Activated naive CD8-positive, alpha-beta T cell treated with anti-CD3 and anti-CD28 coated beads, Interleukin-2, amount 50 U/mL, for 16 hours (primary cell): ENCODE results near the gene GRAMD1C.
"Not testable (repeated sequence)": the region's sequence is repeated elsewhere in the genome, so short reads cannot be mapped to it uniquely, and the experiment has no call there.

Experiments
- DNase-seq: peaks from one replicate; pipeline ENCODE4 v3.0.0-alpha.2; 2020; ENCODE audit warnings: low read depth, low spot score

Gene GRAMD1C

DNA sequence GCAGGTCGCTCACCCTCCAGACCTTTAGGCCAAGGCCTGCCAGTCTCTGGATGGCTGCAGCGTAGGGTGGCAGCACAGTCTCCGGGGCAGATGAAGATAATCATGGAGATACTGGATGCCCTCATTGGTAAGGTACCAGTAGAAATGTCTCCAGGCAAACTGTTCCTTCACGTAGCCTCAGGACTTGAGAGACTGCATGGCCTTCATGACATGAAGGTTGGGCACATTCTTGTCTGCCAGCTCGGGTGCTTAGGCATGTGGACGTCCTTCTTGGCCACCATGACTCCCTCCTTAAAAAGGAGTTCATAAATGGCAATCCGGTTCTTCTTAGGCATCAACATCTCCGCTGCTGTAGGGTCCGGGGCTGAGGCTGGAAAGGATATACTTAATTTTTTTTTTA lies 11.8 kb downstream of the GRAMD1C start:
- DNase-seq = not testable (repeated sequence)

DNA sequence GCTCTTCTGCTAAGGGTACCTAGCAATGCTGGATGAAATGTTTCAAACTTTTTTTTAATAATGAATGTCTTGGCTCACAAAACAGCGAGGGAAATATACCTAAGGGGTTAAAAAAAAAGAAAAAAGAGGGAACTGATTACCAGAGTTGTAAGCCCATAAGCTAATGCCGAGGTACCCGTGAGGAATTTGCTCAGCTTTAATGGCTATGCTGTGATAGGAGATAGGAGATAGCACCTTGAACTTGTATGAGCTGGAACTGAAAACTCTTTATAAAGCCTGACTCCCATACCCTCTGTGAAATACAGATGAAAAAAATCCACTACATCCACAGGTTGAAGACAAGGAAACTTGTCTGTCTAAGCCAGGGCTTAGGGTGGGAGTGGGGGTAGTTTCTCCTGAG lies 13.9 kb downstream of the GRAMD1C start:
- no peak for DNase-seq

DNA sequence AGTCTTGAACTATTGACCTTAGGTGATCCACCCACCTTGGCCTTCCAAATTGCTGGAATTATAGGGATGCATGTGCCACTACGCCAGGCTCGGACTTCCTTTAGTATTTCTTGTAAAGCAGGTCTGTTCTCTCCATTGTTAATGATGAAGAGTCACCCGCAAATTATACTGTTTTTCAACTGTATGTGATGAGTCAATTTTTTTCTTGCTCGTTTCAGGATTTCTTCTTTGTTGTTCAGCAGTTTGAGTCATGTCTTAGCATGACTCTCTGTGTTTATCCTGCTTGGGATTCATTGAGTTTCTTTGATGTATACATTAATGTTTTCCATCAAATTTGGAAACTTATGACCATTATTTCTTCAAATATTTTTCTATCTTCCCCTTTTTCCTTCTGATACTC lies 28.9 kb downstream of the GRAMD1C start:
- no peak for DNase-seq

DNA sequence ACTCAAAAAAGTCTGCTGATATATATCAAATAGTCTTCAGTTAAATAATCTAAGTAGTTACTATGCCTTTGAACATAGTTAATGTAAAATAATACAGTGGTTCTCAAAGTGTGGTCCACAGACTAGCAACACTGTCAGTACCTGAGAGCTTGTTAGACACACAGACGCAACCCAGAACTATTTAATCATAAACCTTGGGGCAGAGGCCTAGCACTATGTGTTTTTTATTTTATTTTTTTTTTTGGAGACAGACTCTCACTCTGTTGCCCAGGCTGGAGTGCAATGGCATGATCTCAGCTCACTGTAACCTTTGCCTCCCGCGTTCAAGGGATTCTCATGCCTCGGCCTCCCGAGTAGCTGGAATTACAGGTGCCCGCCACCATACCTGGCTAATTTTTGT lies 34.7 kb downstream of the GRAMD1C start:
- DNase-seq = no peak

DNA sequence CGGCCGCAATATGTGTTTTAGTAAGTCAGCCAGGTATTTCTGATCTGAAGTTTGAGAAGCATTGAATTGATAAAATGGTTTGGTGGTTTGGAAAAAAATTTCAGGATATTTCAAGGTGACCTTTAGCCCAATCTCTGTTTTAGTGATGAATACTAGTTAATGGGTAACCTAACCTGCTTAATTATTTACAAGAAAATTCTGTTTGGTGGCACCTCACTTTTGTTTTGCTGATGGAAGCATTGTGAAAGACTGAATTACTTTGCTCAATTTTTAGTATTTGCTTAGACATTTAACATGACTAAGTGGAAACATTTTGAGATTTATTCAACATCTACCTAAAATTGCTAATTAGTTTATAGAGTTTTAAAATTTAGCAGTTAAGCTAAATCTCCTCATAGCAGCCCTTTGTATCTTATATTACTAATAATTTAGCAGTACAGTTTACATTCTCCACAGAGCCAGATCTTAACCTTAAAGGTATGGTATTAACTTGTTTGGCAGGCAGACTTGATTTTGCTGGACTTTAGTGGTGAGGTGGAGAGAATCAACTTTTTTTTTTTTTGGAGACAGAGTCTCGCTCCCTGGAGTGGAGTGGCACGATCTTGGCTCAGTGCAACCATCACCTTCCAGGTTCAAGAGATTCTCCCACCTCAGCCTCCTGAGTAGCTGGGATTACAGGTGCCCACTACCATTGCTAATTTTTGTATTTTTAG lies 35.4 kb downstream of the GRAMD1C start:
- DNase-seq = no peak

DNA sequence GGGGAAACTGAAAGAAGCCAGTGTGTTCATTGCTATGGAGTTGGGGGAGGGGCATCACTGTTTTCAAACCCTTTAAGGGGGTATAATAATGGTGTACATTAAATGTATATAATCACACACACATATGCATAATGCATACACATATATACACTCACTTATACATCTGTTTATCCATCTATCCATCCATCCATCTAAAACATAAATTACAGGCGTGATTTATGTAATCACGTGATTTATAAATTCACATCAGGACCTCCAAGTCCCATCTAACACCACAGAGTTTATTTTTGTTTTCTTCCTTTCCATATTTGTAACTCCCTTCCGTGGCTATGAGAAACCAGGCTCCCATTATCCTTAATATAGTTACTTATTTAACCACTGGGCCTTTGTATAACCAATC lies 39.8 kb downstream of the GRAMD1C start:
- no peak for DNase-seq

DNA sequence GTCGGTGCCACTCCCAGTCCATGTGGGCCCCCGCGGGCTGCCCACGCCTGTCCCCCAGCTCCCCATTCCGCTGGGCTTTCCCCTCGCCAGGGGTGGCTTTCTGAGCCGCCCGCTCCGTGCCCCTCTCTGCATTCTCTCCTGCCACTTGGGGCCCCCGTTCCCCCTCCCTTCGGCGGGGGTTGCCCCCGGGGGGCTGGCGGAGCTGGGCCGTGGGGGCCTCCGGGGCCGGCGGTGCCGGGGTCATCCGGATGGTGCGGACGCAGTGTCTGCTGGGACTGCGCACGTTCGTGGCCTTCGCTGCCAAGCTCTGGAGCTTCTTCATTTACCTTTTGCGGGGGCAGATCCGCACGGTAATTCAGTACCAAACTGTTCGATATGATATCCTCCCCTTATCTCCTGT lies 46.5 kb downstream of the GRAMD1C start:
- DNase-seq = no peak

DNA sequence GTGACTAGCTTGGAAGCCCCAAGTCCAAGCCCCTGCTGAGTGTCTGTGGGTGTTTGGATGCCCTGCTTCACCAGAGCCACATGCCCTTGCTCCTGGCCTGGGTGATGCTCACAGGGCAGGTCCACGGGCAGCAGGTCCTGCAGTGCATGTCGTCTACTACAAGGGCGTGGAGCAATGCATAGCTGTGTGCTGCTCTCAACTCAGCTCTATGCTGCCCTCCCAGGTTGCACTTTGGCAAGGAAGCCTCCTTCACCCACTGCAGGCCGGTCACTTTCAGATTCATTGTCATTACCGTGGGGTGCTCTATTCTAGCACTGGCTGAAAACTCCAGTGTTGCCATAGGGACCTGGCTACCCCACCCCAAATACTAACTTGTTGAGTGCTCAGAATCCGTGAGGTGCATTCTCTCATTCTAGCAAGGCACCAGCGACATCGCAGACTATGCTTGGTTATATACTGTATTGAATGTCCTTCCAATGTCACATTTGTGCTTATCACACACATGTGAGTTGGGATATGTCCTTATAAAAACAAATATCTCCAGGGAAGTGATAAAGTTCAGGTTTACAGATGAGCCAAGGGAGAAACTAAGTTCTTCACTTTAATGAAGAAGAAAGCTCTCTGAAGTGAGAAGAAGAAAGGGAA lies 51.8 kb downstream of the GRAMD1C start:
- no peak for DNase-seq

DNA sequence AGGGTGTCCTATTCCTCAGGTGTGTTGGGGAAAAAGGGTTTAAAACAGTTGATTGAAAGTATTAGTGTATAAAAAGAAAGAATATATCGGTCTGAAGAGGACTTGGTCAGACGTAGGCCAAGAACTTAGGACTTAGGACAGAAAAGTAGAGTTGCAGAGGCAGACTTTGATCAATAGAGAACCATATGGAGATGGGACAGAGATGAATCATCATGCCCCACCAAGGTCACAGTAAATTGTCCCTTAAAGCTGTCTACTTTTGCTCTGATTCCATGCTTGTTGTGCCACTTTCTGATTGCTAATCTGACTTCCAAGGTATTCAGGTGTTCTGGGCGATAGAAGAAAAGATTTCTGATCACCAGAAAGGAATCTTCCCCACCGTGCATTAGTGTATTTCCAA lies 56.3 kb downstream of the GRAMD1C start:
- no peak for DNase-seq

DNA sequence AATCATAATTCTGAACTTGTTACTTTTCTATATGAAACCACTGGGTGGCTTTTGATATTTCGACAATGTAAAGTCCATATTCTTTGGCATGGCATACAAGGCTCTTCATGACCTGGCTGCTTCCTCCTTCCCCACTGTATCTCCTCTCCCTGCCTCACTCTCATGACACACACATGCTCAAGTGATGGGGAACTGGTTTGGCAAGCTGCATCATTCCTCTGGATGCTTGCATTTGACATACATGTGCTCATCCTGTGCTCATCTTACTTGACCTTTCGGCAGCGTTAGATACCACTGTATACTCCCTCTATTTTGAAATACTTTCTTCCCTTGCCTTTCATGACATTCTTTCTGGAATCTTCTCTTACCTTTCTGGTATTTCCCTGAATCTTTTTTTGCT lies 57.4 kb downstream of the GRAMD1C start:
- no peak for DNase-seq

DNA sequence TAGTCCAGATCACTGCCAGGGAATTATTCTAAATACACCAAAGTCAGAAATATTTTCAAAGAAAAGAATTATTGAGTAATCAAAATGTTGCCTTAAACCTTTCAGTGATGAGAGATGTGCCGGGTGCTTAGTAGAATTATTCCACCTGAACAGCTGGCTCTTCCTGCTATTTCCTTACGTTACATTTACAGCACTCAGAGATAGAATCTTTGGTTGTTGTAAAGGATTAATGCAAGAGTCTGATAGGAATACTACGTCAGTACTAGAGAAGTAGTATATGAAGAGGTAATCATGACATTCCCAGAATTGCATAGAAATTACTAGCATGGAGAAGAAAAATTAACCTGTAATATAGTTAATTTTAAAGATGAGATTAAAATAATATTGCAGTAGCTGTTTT lies 58.3 kb downstream of the GRAMD1C start:
- no peak for DNase-seq

DNA sequence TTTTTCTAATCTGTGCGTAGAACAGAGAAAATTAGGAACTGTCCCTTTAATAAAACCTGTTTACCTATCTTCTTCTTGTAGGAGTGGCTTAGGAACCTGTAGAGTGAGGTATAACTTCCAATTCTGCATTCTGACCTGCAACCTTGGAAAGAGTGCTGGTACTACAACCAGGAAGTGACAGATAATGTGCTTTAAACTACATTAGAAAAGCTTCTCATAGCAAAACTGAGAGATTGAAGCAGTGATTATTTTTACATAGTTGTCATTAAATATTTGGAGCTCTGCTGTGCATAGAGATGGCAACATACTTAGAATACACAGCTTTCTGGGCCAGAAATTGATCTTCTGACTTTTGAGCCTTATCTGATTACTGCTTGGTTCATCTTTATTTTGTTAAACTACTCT lies 58.8 kb downstream of the GRAMD1C start:
- no peak for DNase-seq

DNA sequence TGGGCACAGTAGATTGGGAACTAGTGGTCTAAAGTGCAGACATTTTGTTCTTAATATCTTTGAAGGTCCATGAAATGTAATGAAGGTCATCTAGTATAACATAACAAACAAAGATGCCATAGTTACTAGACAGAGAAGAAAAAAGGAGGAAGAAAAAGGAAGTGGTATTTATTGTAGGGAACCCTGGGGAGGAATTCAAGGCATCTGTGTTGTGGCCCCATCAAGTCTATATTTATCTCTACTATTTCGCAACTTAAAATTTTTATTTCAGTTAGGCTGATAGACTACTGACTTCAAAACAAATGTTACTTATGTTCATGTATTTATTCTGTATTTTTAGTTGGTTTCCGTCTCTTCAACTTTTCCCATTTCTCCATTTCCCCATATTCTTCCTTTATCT lies 60.3 kb downstream of the GRAMD1C start:
- DNase-seq = no peak

DNA sequence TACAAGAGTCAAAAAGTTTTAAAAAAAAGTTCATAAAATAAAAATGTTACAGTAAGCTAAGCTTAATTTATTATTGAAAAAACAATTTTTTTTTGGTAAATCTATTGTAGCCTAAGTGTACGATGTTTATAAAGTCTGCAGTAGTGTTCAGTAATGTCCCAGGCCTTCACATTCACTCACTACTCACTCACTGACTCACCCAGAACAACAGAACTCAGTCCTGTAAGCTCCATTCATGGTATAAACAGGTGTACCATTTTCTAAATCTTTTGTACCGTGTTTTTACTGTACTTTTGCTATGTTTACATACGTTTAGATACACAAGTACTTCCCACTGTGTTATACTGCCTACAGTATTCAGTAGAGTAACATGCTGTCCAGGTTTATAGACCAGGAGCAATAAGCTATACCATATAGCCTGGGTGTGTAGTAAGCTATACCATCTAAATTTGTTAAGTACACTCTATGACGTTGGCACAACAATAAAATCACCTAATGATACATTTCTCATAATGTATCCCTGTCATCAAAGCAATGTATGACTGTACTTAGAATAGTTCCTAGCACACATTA lies 68.1 kb downstream of the GRAMD1C start:
- DNase-seq = no peak

DNA sequence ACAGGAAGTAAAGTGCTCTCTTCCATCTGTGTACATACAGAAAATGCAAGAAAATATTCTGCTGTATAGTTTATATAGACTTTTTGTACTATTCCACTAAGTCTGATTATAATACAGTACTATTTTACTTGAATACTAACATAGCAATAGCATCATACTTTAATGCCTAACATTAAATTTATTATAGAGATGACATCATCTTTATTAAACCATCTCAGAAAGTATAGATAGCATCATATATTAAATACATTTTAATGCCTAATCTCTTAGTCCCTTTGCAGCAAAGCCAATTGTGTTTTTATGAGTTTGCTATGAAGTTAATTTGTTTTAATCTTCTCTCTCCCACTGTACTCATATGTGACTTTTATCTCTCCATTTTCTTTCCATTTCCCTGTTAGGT lies 69.5 kb downstream of the GRAMD1C start:
- no peak for DNase-seq

DNA sequence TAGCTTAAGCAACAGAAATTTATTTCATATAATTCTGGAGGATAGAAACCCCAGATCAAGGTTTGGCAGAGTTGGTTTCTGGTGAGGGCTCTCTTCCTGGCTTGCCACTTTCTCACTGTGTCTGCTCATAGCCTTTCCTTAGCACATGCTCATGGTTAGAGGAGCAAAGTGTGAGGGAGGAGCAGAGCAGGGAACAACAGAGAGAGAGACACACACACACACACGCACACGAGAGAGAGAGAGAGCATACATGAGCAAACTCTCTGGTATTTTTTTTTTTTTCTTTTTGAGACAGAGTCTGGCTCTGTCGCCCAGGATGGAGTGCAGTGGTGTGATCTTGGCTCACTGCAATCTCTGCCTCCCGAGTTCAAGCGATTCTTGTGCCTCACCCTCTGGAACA lies 72.4 kb downstream of the GRAMD1C start:
- DNase-seq = no peak

DNA sequence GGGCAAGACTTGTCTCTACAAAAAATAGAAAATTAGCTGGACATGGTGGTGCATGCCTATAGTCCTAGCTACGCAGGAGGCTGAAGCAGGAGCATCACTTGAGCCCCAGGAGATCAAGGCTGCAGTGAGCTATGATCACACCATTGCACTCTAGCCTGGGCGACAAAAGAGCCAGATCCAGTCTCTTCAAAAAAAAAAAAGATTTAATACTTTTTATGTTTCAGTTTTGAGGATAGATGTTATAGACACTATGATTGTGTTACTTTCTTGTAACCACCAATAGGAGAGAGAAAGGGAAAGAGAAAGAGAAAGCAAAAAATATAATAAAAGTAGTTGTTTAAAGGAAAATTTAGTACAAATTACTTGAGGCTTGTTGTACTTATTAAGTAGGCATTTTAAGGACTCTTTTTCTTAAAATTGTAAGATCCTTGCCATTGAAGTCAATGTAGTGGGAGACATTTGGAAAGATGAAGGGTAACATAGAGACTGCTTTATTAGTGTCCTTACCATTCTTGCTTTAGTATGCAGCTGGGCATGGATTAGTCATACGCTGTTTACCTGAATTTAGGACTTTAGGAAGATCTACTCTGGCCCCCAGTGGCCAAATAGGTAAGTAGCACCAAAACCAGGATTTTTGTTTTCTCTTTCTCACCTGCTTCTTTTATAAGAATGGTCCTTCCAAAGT lies 74.1 kb downstream of the GRAMD1C start:
- no peak for DNase-seq

DNA sequence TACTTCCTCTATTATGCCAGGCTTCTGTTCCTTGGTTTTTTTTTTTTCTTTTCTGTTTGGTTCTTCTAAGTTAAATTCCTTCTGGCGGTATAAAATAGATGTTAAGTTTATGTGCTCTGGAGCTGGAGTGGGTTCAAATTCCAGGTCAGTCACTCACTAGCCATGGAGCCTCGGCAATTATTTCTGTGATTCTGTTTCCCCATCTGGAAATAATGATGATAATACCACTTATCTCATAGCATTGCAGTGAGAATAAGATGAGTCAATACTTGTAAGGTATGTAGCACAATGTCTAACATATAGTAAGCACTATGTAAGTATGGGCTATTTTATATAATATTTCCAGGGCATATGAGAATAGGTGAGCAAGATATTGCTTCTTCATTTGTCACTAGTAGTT lies 76.1 kb downstream of the GRAMD1C start:
- no peak for DNase-seq

DNA sequence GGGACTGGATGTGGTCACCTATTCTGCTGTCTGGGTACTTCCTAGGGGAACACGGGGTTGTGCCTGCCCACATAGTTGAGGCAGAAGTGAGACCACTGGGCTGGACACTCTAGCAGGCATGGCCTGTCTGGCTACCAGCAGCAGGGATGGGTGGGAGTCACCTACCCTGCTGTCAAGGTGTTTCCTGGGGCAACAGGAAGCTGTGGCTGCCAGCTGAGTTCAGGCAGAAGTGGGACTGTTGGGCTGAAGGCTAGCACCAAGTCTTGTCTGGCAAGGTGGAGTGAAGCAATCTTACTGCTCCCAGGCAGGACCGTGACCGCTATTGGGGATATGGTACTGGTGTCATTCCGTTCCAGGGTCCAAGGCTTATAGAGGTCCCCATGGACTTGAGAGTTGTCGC lies 89.0 kb downstream of the GRAMD1C start:
- no peak for DNase-seq

DNA sequence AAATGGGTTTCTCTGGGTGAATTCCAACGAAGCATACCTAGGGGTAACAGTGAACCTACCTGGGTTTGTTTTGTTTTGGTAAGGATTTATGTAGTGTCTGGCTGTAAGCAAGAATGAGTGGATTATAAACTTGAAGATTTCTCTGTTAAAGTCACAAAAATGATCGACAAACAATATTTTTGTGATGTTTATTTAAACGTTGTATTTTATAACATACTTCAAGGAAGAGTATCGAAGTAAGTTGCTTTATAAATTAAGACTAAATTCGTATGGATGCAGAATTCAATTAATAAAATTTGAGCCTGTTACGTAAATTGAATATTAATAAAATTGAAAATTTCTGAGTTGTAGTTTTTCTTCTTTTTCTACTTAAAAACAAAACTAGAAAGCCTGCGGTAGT lies 108.2 kb downstream of the GRAMD1C start:
- no peak for DNase-seq

DNA sequence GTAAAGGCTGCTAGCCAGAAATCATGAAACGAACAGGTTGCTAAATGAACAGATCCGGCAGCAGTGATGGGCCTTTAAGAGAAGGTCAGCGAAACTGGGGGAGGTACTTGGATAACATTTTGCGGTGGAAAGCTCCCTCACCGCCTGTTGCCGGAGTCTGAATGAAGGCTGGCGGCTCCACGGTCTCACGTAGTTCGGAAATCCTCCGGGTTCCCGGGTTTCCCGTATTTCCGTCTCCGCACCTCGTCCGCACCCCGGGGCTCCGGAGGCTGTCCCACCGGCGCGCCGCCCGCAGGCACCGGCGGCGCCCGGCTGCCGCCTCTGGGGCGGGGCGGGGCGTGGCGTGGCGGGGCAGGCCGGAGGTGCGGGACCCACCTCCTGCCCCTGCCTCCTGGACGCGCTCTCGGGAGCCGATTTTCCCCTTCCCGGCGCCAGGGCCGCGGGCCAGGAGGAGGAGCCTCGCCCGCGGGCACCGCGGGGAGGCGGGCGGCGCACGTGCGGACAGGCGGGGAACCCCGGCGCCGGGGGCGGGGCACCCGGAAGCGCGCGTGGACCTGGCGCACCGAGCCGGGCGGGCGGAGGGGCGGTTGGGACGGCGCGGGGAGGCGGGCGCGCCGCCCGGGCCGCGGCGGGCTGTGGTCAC lies 108.9 kb downstream of the GRAMD1C start, which contains the start of gene ZDHHC23:
TSS of gene ZDHHC23 (plus strand) at position 642 of the 643 bp plus-strand sequence. CDS start 790 bp downstream, outside the sequence.
- DNase-seq = no peak
